ENCODE measurements around the gene EVC2.

DNA sequence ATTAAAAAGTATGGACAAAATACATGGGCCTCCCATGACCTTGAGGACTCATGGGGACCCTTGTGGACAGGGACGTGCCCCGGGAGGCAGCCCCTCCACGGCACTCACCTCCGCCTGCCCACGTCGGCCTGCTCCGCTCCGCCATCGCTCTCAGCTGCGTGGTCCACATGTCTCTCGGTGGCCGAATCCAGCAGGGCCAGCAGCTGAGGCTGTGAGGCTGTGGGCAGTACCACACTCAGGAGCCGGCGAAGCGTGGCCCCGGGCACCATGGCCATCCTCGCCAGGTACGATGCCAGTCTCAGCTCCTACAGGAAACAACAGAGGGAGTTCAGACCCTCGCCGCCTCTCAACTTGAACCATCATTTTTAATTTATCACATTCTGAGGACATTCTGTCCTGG lies 140.0 kb downstream of the EVC2 start:
- TF ChIP-seq, protein P1, sequence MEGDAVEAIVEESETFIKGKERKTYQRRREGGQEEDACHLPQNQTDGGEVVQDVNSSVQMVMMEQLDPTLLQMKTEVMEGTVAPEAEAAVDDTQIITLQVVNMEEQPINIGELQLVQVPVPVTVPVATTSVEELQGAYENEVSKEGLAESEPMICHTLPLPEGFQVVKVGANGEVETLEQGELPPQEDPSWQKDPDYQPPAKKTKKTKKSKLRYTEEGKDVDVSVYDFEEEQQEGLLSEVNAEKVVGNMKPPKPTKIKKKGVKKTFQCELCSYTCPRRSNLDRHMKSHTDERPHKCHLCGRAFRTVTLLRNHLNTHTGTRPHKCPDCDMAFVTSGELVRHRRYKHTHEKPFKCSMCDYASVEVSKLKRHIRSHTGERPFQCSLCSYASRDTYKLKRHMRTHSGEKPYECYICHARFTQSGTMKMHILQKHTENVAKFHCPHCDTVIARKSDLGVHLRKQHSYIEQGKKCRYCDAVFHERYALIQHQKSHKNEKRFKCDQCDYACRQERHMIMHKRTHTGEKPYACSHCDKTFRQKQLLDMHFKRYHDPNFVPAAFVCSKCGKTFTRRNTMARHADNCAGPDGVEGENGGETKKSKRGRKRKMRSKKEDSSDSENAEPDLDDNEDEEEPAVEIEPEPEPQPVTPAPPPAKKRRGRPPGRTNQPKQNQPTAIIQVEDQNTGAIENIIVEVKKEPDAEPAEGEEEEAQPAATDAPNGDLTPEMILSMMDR (IDR thresholded peaks at IDR 0.05), result no peak
- TF ChIP-seq POLR2A (IDR thresholded peaks at IDR 0.05), result no peak
